ENCODE results near the gene WNT6.

The WNT6 gene

GRCh38 chr2:218859556-218859987 lies at the start of gene WNT6:
Gene WNT6, plus strand, starts transcription at chr2:218859805. Its CDS starts 233 bp downstream, at chr2:218860038.
- TF ChIP-seq CTCF (IDR thresholded peaks at IDR 0.05; ENCODE audit: extremely low read depth, insufficient read depth, missing control alignments): no peak
- in situ Hi-C loops (cut with MboI; ENCODE audit: low pct_unique_long_range_greater_than_20kb, low sequenced_read_pairs, unreplicated experiment): no loop called here
- no peak for DNase-seq (ENCODE audit: low spot score)

- in situ Hi-C loops (cut with MboI; ENCODE audit: low pct_unique_long_range_greater_than_20kb, low sequenced_read_pairs, unreplicated experiment): no loop called here
- DNase-seq (ENCODE audit: low spot score): no peak
- TF ChIP-seq CTCF (IDR thresholded peaks at IDR 0.05; ENCODE audit: extremely low read depth, insufficient read depth, missing control alignments): no peak
Observed at GRCh38 chr2:218810256-218810655, 49.3 kb upstream of the WNT6 start.

GRCh38 chr2:218811382-218811781 lies 48.2 kb upstream of the WNT6 start:
- in situ Hi-C loops (cut with MboI; ENCODE audit: low pct_unique_long_range_greater_than_20kb, low sequenced_read_pairs, unreplicated experiment): no loop called here
- no peak for TF ChIP-seq CTCF (IDR thresholded peaks at IDR 0.05; ENCODE audit: extremely low read depth, insufficient read depth, missing control alignments)
- DNase-seq (ENCODE audit: low spot score): no peak

GRCh38 chr2:218812096-218812815 lies 47.3 kb upstream of the WNT6 start:
- in situ Hi-C loops (cut with MboI; ENCODE audit: low pct_unique_long_range_greater_than_20kb, low sequenced_read_pairs, unreplicated experiment): no loop called here
- peak; percentile 2 for DNase-seq (ENCODE audit: low spot score)
- no peak for TF ChIP-seq CTCF (IDR thresholded peaks at IDR 0.05; ENCODE audit: extremely low read depth, insufficient read depth, missing control alignments)

GRCh38 chr2:218812861-218813260 lies 46.7 kb upstream of the WNT6 start:
- TF ChIP-seq CTCF (IDR thresholded peaks at IDR 0.05; ENCODE audit: extremely low read depth, insufficient read depth, missing control alignments): no peak

GRCh38 chr2:218813771-218814460 lies 45.7 kb upstream of the WNT6 start:
- no peak for TF ChIP-seq CTCF (IDR thresholded peaks at IDR 0.05; ENCODE audit: extremely low read depth, insufficient read depth, missing control alignments)
- in situ Hi-C loops (cut with MboI; ENCODE audit: low pct_unique_long_range_greater_than_20kb, low sequenced_read_pairs, unreplicated experiment): no loop called here
- DNase-seq (ENCODE audit: low spot score): no peak

More at GRCh38 chr2:218812861-218813260, 46.7 kb upstream of the WNT6 start:
- in situ Hi-C loops (cut with MboI; ENCODE audit: low pct_unique_long_range_greater_than_20kb, low sequenced_read_pairs, unreplicated experiment): no loop called here
- peak; percentile 3 for DNase-seq (ENCODE audit: low spot score)

Data from GM13977 (cell line).